ENCODE measurements around the gene CCDC192.

- TF ChIP-seq CTCF (IDR thresholded peaks at IDR 0.05) (no peak), POLR2A (IDR thresholded peaks at IDR 0.05) (no peak), POLR2AphosphoS5 (IDR thresholded peaks at IDR 0.05; ENCODE audit: insufficient read depth in 1 of 2, low read depth in 1 of 2) (no peak)
Observed at GRCh38 chr5:127963931-127964330, 260.7 kb downstream of the CCDC192 start.

Measured in vagina (tissue), 2 donors.